Kidney (tissue), 14 donors: ENCODE measurements around the gene POLRMT. TPM values are rescaled to one million over a fixed set of nuclear protein-coding genes. Genes with fewer than 3 reads are reported as not detected.

Experiments used
- DNase-seq, 5 donors: peaks; one replicate each; pipeline ENCODE4 v3.0.0-alpha.2; 2013 to 2020
- FAIRE-seq: peaks from 2 replicates; lab custom pipeline; 2012; peaks lifted over from hg19 to GRCh38; lab: Jason Lieb, UNC
- H3K27ac ChIP-seq, 2 donors: one replicate each; pipeline ENCODE4 v1.7.0; 2013; ENCODE audit warnings: low read depth in 2 of 2, low read length in 2 of 2, inconsistent platforms in 1 of 2
- H3K27me3 ChIP-seq: one replicate; pipeline ENCODE4 v1.7.1; 2013; ENCODE audit warnings: low read length, inconsistent platforms; ENCODE audit not compliant: control insufficient read depth, insufficient read depth
- H3K36me3 ChIP-seq, 3 donors: one replicate each; pipeline versions ENCODE4 v1.7.0 to v1.7.1; 2013; ENCODE audit warnings: low read length in 3 of 3, control low read depth in 1 of 3, inconsistent platforms in 1 of 3; ENCODE audit not compliant: insufficient read depth in 3 of 3, control insufficient read depth in 2 of 3
- H3K4me1 ChIP-seq, 3 donors: one replicate each; pipeline versions ENCODE4 v1.7.0 to v1.7.1; 2013; ENCODE audit warnings: low read length in 3 of 3, inconsistent platforms in 1 of 3, low read depth in 1 of 3; ENCODE audit not compliant: control insufficient read depth in 2 of 3, insufficient read depth in 2 of 3
- H3K4me3 ChIP-seq, 3 donors: one replicate each; pipeline versions ENCODE4 v1.7.0 to v1.8.1; 2013; ENCODE audit warnings: low read length in 3 of 3, control low read depth in 1 of 3, inconsistent platforms in 1 of 3
- H3K9ac ChIP-seq, 3 donors: one replicate each; pipeline versions ENCODE4 v1.7.0 to v1.7.1; 2013; ENCODE audit warnings: low read length in 3 of 3, control low read depth in 1 of 3, inconsistent platforms in 1 of 3
- H3K9me3 ChIP-seq, 3 donors: one replicate each; pipeline versions ENCODE4 v1.7.0 to v1.7.1; 2013; ENCODE audit warnings: low read length in 3 of 3, control low read depth in 1 of 3, inconsistent platforms in 1 of 3; ENCODE audit not compliant: control insufficient read depth in 2 of 3, insufficient read depth in 1 of 3
- CTCF ChIP-seq: IDR thresholded peaks from 3 replicates; pipeline ENCODE4 v1.5.1; 2012; ENCODE audit warnings: mild to moderate bottlenecking, moderate library complexity, borderline replicate concordance; ENCODE audit not compliant: insufficient read depth; ENCODE audit errors: extremely low read depth
- intact Hi-C: fragments of 100-400 bp; cut with DNase I; formaldehyde crosslinking; loops from one replicate; pipeline ENCODE4 v1.11.1; 2022
- polyA plus RNA-seq: library from polyadenylated mRNA; stranded (reverse); fragments of 350-450 nt; fragmentation: Illumina TruSeq; extraction: RNeasy Lipid Tissue Mini Kit (QIAGEN cat#74804); gene quantifications from one replicate; pipeline ENCODE4 v1.2.3, GENCODE V29; 2014; ENCODE audit warnings: low read depth, low replicate concordance; ENCODE audit not compliant: insufficient read depth
- total RNA-seq: library from RNA; stranded (reverse); fragmentation: NEBNext Ultra II Directional; extraction: Animal tissue kit (Norgen Biotek cat#: 25700); gene quantifications from one replicate; pipeline ENCODE4 v1.2.1, GENCODE V29; 2021
- donor health status: control.
- donor health status: control.
- donor health status: control.
- donor health status: control.
- donor health status: control.
- donor health status: DM: yes; HTN: yes; CAD: no.
- donor health status: Normal renal cell carcinoma (clear cell type).

The POLRMT gene
- total and polyA plus RNA-seq, 2 donors from 2014 or later: 49.8 to 117 TPM

GRCh38 chr19:593505-593904 is 39.8 kb downstream of the POLRMT start:
- TF ChIP-seq CTCF: no peak
- Histone ChIP-seq H3K27me3 (no peaks in the 10 kb centered on the region), H3K4me1 (peaks cover 0 to 2% (median 0%) of the 10 kb centered on the region in 3 donors), H3K36me3 (no peaks in the 10 kb centered on the region), H3K9ac (no peak overlapping the region), H3K4me3 (no peak overlapping the region), H3K27ac (no peak overlapping the region), H3K9me3 (no peaks in the 10 kb centered on the region)
- no peak for FAIRE-seq
- DNase-seq: no peak
- intact Hi-C loops: no loop called here

GRCh38 chr19:593055-593454 is 40.3 kb downstream of the POLRMT start:
- FAIRE-seq: no peak
- no peak for DNase-seq
- intact Hi-C loops: no loop called here

GRCh38 chr19:592101-592500 is 41.2 kb downstream of the POLRMT start:
- H3K4me1 ChIP-seq: peaks cover 0 to 3% (median 0%) of the 10 kb centered on the region in 3 donors
- H3K9me3 ChIP-seq: no peaks in the 10 kb centered on the region
- intact Hi-C loops: no loop called here
- DNase-seq (no peak), FAIRE-seq (no peak)
- no peak for TF ChIP-seq CTCF
- H3K36me3 ChIP-seq: no peaks in the 10 kb centered on the region
- H3K27ac ChIP-seq: no peak overlapping the region
- no peak overlapping the region for H3K4me3 ChIP-seq
- no peak overlapping the region for H3K9ac ChIP-seq
- no peaks in the 10 kb centered on the region for H3K27me3 ChIP-seq

More at GRCh38 chr19:593055-593454, 40.3 kb downstream of the POLRMT start:
- H3K36me3 ChIP-seq: no peaks in the 10 kb centered on the region
- H3K9ac ChIP-seq: no peak overlapping the region
- TF ChIP-seq CTCF: no peak
- no peaks in the 10 kb centered on the region for H3K27me3 ChIP-seq
- H3K4me1 ChIP-seq: peaks cover 0 to 3% (median 0%) of the 10 kb centered on the region in 3 donors
- H3K27ac ChIP-seq: no peak overlapping the region
- H3K4me3 ChIP-seq: no peak overlapping the region
- no peaks in the 10 kb centered on the region for H3K9me3 ChIP-seq
